H1 (cell line): ENCODE results near the gene PSTK. TPM values are rescaled to one million over a fixed set of nuclear protein-coding genes. Genes with fewer than 3 reads are reported as not detected.

Source experiments
- CHD1 ChIP-seq: IDR thresholded peaks from 2 replicates; pipeline ENCODE4 v1.6.1; 2012; ENCODE audit warnings: low read depth, low read length, improper control_type of control experiment
- CTBP2 ChIP-seq: IDR thresholded peaks from 2 replicates; pipeline ENCODE4 v1.7.0; 2011; ENCODE audit warnings: borderline replicate concordance, mild to moderate bottlenecking, moderate library complexity, mixed read lengths, low read length; ENCODE audit not compliant: insufficient read depth, insufficient read length
- EZH2 ChIP-seq: fragments of 200-600 bp; sonication (generic); IDR thresholded peaks from 2 replicates; pipeline ENCODE4 v1.7.1; 2012; ENCODE audit warnings: low read depth, mild to moderate bottlenecking, moderate library complexity, low read length, inconsistent platforms; ENCODE audit not compliant: severe bottlenecking
- HDAC2 ChIP-seq, 2 experiments: fragments of 300-600 bp in 1 of 2; sonication (generic) in 1 of 2; IDR thresholded peaks; 2 replicates each; pipeline ENCODE4 v1.6.1; 2011 to 2012; ENCODE audit warnings: low read depth in 2 of 2, low read length in 2 of 2, mild to moderate bottlenecking in 2 of 2, moderate library complexity in 2 of 2, borderline replicate concordance in 1 of 2, inconsistent platforms in 1 of 2
- POLR2AphosphoS5 ChIP-seq: IDR thresholded peaks from 2 replicates; pipeline ENCODE4 v1.6.1; 2011; ENCODE audit warnings: low read depth, low read length
- polyA plus RNA-seq, 7 experiments: library from polyadenylated mRNA; depleted of rRNA in 3 of 7; stranded (reverse) in 5 of 7; unstranded in 2 of 7; fragments of >200 nt in 5 of 7; fragments of 200-250 nt in 2 of 7; gene quantifications; 1 replicate in 5 of 7; 2 replicates in 1 of 7; 4 replicates in 1 of 7; pipeline versions ENCODE4 v1.2.1 to v1.2.3, GENCODE V29; 2011 to 2013; ENCODE audit warnings: missing spikeins in 2 of 7, mixed read lengths in 2 of 7
- total RNA-seq: library from RNA; stranded (reverse); fragmentation: NEBNext Ultra II Directional; extraction: Animal tissue kit (Norgen Biotek cat#: 25700); gene quantifications from 2 replicates; pipeline ENCODE4 v1.2.1, GENCODE V29; 2021

PSTK gene
- total and polyA plus RNA-seq, 2 of the 8 experiments (the other 6 are each of a cell fraction or from before 2014, with no cell fraction given): 4.4 to 6.6 TPM

DNA sequence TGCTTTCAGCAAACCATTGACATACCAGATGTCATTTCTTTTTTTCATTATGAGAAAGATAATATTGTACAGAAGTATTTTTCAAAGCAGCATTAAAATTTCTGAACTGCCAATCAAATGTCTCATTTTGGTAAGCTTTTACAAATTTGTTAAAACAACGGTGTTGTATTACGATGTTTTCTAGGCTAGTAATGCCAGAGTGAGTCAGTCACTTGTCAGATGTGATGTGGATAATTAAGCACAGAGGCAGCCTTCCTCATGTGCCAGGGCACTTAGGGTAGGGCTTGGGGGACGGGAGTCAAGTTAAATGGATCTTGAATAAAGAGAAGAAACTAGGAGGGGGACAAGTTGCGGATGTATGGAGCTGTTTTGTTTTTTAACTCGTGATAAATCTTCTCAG lies 10.1 kb downstream of the PSTK start (continued):
- TF ChIP-seq CTBP2 (no peak), CHD1 (no peak), POLR2AphosphoS5 (no peak), HDAC2 (IDR thresholded peaks at IDR 0.05; ENCODE audit: borderline replicate concordance in 1 of 2, low read depth in 2 of 2, low read length in 2 of 2) (no peak), EZH2 (no peak)
- TF ChIP-seq, all 59 proteins: peak for 0
